Neuronal stem cell (in vitro differentiated cells): ENCODE measurements around the gene DEPDC5.

Experiments
- DNase-seq: peaks from one replicate; pipeline ENCODE4 v3.0.0-alpha.2; 2013; ENCODE audit warnings: low spot score
- H2AFZ ChIP-seq: one replicate; pipeline ENCODE4 v1.6.1; 2013; ENCODE audit warnings: mild to moderate bottlenecking, low read length, inconsistent platforms
- H2AK5ac ChIP-seq: 2 replicates; pipeline ENCODE4 v1.6.1; 2013; ENCODE audit warnings: low read depth, mild to moderate bottlenecking, inconsistent platforms, low read length, moderate library complexity, mixed read lengths
- H2BK120ac ChIP-seq: 2 replicates; pipeline ENCODE4 v1.6.1; 2013; ENCODE audit warnings: low read depth, mild to moderate bottlenecking, inconsistent platforms, low read length, moderate library complexity, mixed read lengths
- H2BK12ac ChIP-seq: one replicate; pipeline ENCODE4 v1.6.1; 2013; ENCODE audit warnings: low read length, inconsistent platforms
- H2BK15ac ChIP-seq: 2 replicates; pipeline ENCODE4 v1.6.1; 2013; ENCODE audit warnings: mild to moderate bottlenecking, low read length, inconsistent platforms, mixed read lengths
- H2BK5ac ChIP-seq: one replicate; pipeline ENCODE4 v1.6.1; 2013; ENCODE audit warnings: inconsistent platforms, mild to moderate bottlenecking, low read length, moderate library complexity
- H3K14ac ChIP-seq: one replicate; pipeline ENCODE4 v1.6.1; 2013; ENCODE audit warnings: low read length, inconsistent platforms
- H3K18ac ChIP-seq: 2 replicates; pipeline ENCODE4 v1.6.1; 2013; ENCODE audit warnings: low read length, inconsistent platforms
- H3K23ac ChIP-seq: 2 replicates; pipeline ENCODE4 v1.6.1; 2013; ENCODE audit warnings: low read depth, mild to moderate bottlenecking, mixed read lengths, low read length, inconsistent platforms; ENCODE audit not compliant: poor library complexity
- H3K27ac ChIP-seq: replicated peaks from 3 replicates; pipeline ENCODE4 v1.5.1; 2013; ENCODE audit warnings: low read length, inconsistent platforms
- H3K27me3 ChIP-seq, 3 experiments: 2 replicates each; pipeline ENCODE4 v1.6.1; 2013; ENCODE audit warnings: low read length in 3 of 3, mild to moderate bottlenecking in 2 of 3, inconsistent platforms in 1 of 3, low read depth in 1 of 3, mixed read lengths in 1 of 3, moderate library complexity in 1 of 3; ENCODE audit not compliant: control insufficient read depth in 3 of 3, insufficient read depth in 3 of 3
- H3K36me3 ChIP-seq, 2 donors: replicated peaks in 1 of 2; 2 replicates each; pipeline ENCODE4 v1.6.1; 2013; ENCODE audit warnings: low read length in 2 of 2; ENCODE audit not compliant: control insufficient read depth in 2 of 2, insufficient read depth in 2 of 2
- H3K4ac ChIP-seq: 2 replicates; pipeline ENCODE4 v1.6.1; 2013; ENCODE audit warnings: inconsistent platforms, mild to moderate bottlenecking, low read length, moderate library complexity
- H3K4me1 ChIP-seq, 2 donors: 1 replicate in 1 of 2; 2 replicates in 1 of 2; pipeline ENCODE4 v1.6.1; 2013; ENCODE audit warnings: low read length in 2 of 2, low read depth in 1 of 2; ENCODE audit not compliant: control insufficient read depth in 2 of 2, insufficient read depth in 1 of 2
- H3K4me2 ChIP-seq: one replicate; pipeline ENCODE4 v1.6.1; 2013; ENCODE audit warnings: mild to moderate bottlenecking, low read length, inconsistent platforms; ENCODE audit not compliant: insufficient read depth, poor library complexity, severe bottlenecking
- H3K4me3 ChIP-seq, 2 donors: 2 replicates each; pipeline ENCODE4 v1.5.1; 2013; ENCODE audit warnings: low read length in 2 of 2, mild to moderate bottlenecking in 2 of 2, inconsistent platforms in 1 of 2, moderate library complexity in 1 of 2
- H3K79me1 ChIP-seq: one replicate; pipeline ENCODE4 v1.6.1; 2013; ENCODE audit warnings: low read depth, mild to moderate bottlenecking, inconsistent platforms, low read length, moderate library complexity
- H3K9ac ChIP-seq: one replicate; pipeline ENCODE4 v1.6.1; 2013; ENCODE audit warnings: mild to moderate bottlenecking, low read depth, low read length, inconsistent platforms; ENCODE audit not compliant: poor library complexity
- H3K9me3 ChIP-seq, 2 donors: replicated peaks in 1 of 2; 2 replicates each; pipeline versions ENCODE3 to v1.6.1; 2013; ENCODE audit warnings: low read length in 2 of 2, mild to moderate bottlenecking in 2 of 2, inconsistent platforms in 1 of 2, low read depth in 1 of 2, mixed read lengths in 1 of 2, moderate library complexity in 1 of 2; ENCODE audit not compliant: control insufficient read depth in 2 of 2, insufficient read depth in 1 of 2
- H4K8ac ChIP-seq: one replicate; pipeline ENCODE4 v1.6.1; 2013; ENCODE audit warnings: low read depth, mild to moderate bottlenecking, inconsistent platforms, low read length, moderate library complexity
- H4K91ac ChIP-seq: one replicate; pipeline ENCODE4 v1.6.1; 2013; ENCODE audit warnings: low read length, low read depth, mild to moderate bottlenecking, inconsistent platforms; ENCODE audit not compliant: poor library complexity
- WGBS, 2 donors: extraction: QIAGEN DNeasy Blood & Tissue Kit; methylation state at CpG; one replicate each; pipeline ENCODE4 v1.1.7; 2013; ENCODE audit warnings: missing lambda C conversion rate in 2 of 2, mixed read lengths in 1 of 2; ENCODE audit not compliant: insufficient read length in 2 of 2, insufficient replicate concordance in 1 of 2; ENCODE audit errors: extremely low coverage in 2 of 2; 5-methylcytosine and 5-hydroxymethylcytosine counted together

Gene DEPDC5

DNA sequence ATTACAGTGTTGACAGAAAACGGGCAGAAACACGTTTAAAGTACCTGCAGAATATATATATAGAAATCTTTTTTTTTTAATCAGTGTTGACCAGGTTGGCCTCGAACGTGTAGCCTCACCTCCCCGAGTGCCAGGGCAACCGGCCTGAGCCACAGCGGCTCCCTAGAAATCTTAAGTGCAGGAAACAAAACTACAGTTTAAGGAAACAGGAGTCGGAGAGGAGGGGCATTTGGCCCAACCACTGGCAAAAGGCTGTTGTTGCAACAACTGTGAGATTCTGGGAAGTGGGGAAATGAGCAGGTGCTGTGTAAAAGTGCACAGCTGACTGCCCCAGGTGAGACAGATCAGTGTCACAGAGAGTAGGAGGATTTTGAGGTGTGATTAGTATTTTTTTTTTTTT, 194.2 kb downstream of the DEPDC5 start:
- H3K27me3 ChIP-seq: no peaks in the 10 kb centered on the region
- H2BK5ac ChIP-seq: no peak overlapping the region
- no peak overlapping the region for H2AK5ac ChIP-seq
- no peak overlapping the region for H3K18ac ChIP-seq
- no peak for DNase-seq
- H3K23ac ChIP-seq: no peak overlapping the region
- no peak overlapping the region for H3K27ac ChIP-seq
- H3K4me1 ChIP-seq: peaks cover 6 to 13% of the 10 kb centered on the region in 2 donors
- no peak overlapping the region for H4K91ac ChIP-seq
- no peak overlapping the region for H3K14ac ChIP-seq
- H3K4me3 ChIP-seq: no peak overlapping the region
- no peak overlapping the region for H2BK120ac ChIP-seq
- H2BK15ac ChIP-seq: no peak overlapping the region
- H4K8ac ChIP-seq: no peak overlapping the region
- H3K4me2 ChIP-seq: no peak overlapping the region
- H2BK12ac ChIP-seq: no peak overlapping the region
- H3K79me1 ChIP-seq: peaks cover 2% of the 10 kb centered on the region
- no CpG with 5 or more reads among the region's 8 CpGs for WGBS, 2 donors
- H3K9me3 ChIP-seq: no peaks in the 10 kb centered on the region
- H3K4ac ChIP-seq: no peak overlapping the region
- no peak overlapping the region for H3K9ac ChIP-seq
- peaks cover 9 to 79% of the 10 kb centered on the region in 2 donors for H3K36me3 ChIP-seq
- H2AFZ ChIP-seq: no peak overlapping the region

GRCh38 chr22:31950226-31950625, 196.4 kb downstream of the DEPDC5 start:
- no peaks in the 10 kb centered on the region for H3K9me3 ChIP-seq
- no peak overlapping the region for H2BK12ac ChIP-seq
- H3K79me1 ChIP-seq: peaks cover 2% of the 10 kb centered on the region
- no peak overlapping the region for H3K23ac ChIP-seq
- no peak overlapping the region for H3K14ac ChIP-seq
- H2BK15ac ChIP-seq: no peak overlapping the region
- no peak overlapping the region for H2AFZ ChIP-seq
- no peak overlapping the region for H2BK120ac ChIP-seq
- no peak overlapping the region for H3K18ac ChIP-seq
- no peak overlapping the region for H3K27ac ChIP-seq
- H3K27me3 ChIP-seq: no peaks in the 10 kb centered on the region
- no CpG with 5 or more reads among the region's 4 CpGs for WGBS, 2 donors
- H4K91ac ChIP-seq: no peak overlapping the region
- no peak overlapping the region for H4K8ac ChIP-seq
- H3K36me3 ChIP-seq: peaks cover 11 to 100% of the 10 kb centered on the region in 2 donors
- DNase-seq: no peak
- H3K4me1 ChIP-seq: peaks cover 2 to 8% of the 10 kb centered on the region in 2 donors
- no peak overlapping the region for H2BK5ac ChIP-seq
- H3K9ac ChIP-seq: no peak overlapping the region
- H3K4me2 ChIP-seq: no peak overlapping the region
- H3K4ac ChIP-seq: no peak overlapping the region
- H3K4me3 ChIP-seq: no peak overlapping the region
- no peak overlapping the region for H2AK5ac ChIP-seq

GRCh38 chr22:31951194-31952093, 197.6 kb downstream of the DEPDC5 start:
- Histone ChIP-seq H3K9ac (no peak overlapping the region), H3K18ac (no peak overlapping the region), H3K9me3 (no peaks in the 10 kb centered on the region), H3K4ac (no peak overlapping the region), H3K14ac (no peak overlapping the region), H4K91ac (no peak overlapping the region), H2BK15ac (no peak overlapping the region), H2AFZ (no peak overlapping the region), H3K23ac (no peak overlapping the region), H3K4me3 (no peak overlapping the region), H3K4me2 (no peak overlapping the region), H3K4me1 (peaks cover 1 to 2% of the 10 kb centered on the region in 2 donors), H4K8ac (no peak overlapping the region), H2BK12ac (no peak overlapping the region), H3K79me1 (peaks cover 4% of the 10 kb centered on the region), H2AK5ac (no peak overlapping the region), H3K36me3 (peaks cover 17 to 100% of the 10 kb centered on the region in 2 donors), H3K27ac (no peak overlapping the region), H3K27me3 (no peaks in the 10 kb centered on the region), H2BK5ac (no peak overlapping the region), H2BK120ac (no peak overlapping the region)
- no peak for DNase-seq
- no CpG with 5 or more reads among the region's 8 CpGs for WGBS, 2 donors

- Histone ChIP-seq H2AK5ac (no peak overlapping the region), H3K4me1 (no peaks in the 10 kb centered on the region), H3K4me2 (no peak overlapping the region), H2BK12ac (no peak overlapping the region), H3K79me1 (peaks cover 7% of the 10 kb centered on the region), H3K9me3 (no peaks in the 10 kb centered on the region), H2BK15ac (no peak overlapping the region), H3K36me3 (peaks cover 23 to 100% of the 10 kb centered on the region in 2 donors), H4K91ac (no peak overlapping the region), H3K4ac (no peak overlapping the region), H3K9ac (no peak overlapping the region), H2BK120ac (no peak overlapping the region), H3K23ac (no peak overlapping the region), H3K14ac (no peak overlapping the region), H3K4me3 (no peak overlapping the region), H4K8ac (no peak overlapping the region), H2BK5ac (no peak overlapping the region), H2AFZ (no peak overlapping the region), H3K27me3 (no peaks in the 10 kb centered on the region), H3K18ac (no peak overlapping the region), H3K27ac (no peak overlapping the region)
- no peak for DNase-seq
- WGBS, 2 donors: no CpG with 5 or more reads among the region's 2 CpGs
These were observed 198.2 kb downstream of the DEPDC5 start for GRCh38 chr22:31952094-31952401.
